T-helper 17 cell (primary cell): Measurements from ENCODE around the gene MASP1. TPM values are rescaled to one million over a fixed set of nuclear protein-coding genes. Genes with fewer than 3 reads are reported as not detected.

Source experiments
- ATAC-seq: fragments of 150-1000 bp; cut with Tn5 transposase; 2 replicates; pipeline ENCODE4 v1.10.0; 2021; ENCODE audit warnings: mild to moderate bottlenecking, moderate library complexity
- DNase-seq, 3 donors: peaks; one replicate each; pipeline versions ENCODE4 v3.0.0 to v3.0.0-alpha.2; 2020 to 2021
- H3K9me3 ChIP-seq: one replicate; pipeline ENCODE4 v1.7.0; 2013; ENCODE audit warnings: low read length, mild to moderate bottlenecking; ENCODE audit not compliant: control insufficient read depth, poor library complexity, severe bottlenecking
- H3K27ac Mint-ChIP-seq: one replicate; pipeline ENCODE4 v1.8.0; 2022; ENCODE audit warnings: mild to moderate bottlenecking, moderate library complexity, mixed read lengths
- H3K27me3 Mint-ChIP-seq: one replicate; pipeline ENCODE4 v1.8.0; 2022; ENCODE audit warnings: mixed read lengths
- H3K36me3 Mint-ChIP-seq: one replicate; pipeline ENCODE4 v1.8.0; 2022; ENCODE audit warnings: low read depth, mixed read lengths
- H3K4me1 Mint-ChIP-seq: one replicate; pipeline ENCODE4 v1.8.0; 2022; ENCODE audit warnings: mild to moderate bottlenecking, mixed read lengths
- H3K4me3 Mint-ChIP-seq: one replicate; pipeline ENCODE4 v1.8.0; 2022; ENCODE audit warnings: mild to moderate bottlenecking, moderate library complexity, mixed read lengths
- total RNA-seq, 4 donors: library from RNA in 2 of 4; stranded (reverse) in 2 of 4; gene quantifications; one replicate each; pipeline ENCODE4 v1.2.3 and lab custom pipeline; 2022 to 2026

The MASP1 gene
- total RNA-seq, 2 donors from 2014 or later: 0.44 TPM; not detected in 1

- ATAC-seq (no peak), DNase-seq (no peak)
- no peak overlapping the region for H3K27ac Mint-ChIP-seq
- H3K27me3 Mint-ChIP-seq: peaks cover 42% of the 10 kb centered on the region
- no peaks in the 10 kb centered on the region for H3K9me3 ChIP-seq
- H3K36me3 Mint-ChIP-seq: no peaks in the 10 kb centered on the region
- peaks cover 4% of the 10 kb centered on the region for H3K4me1 Mint-ChIP-seq
- no peak overlapping the region for H3K4me3 Mint-ChIP-seq
Observed at GRCh38 chr3:187222801-187223200, 68.7 kb downstream of the MASP1 start.

- Mint-ChIP-seq H3K27me3 (peaks cover 19% of the 10 kb centered on the region), H3K4me3 (no peak overlapping the region), H3K27ac (no peak overlapping the region), H3K4me1 (peaks cover 2% of the 10 kb centered on the region), H3K36me3 (no peaks in the 10 kb centered on the region)
- no peak for DNase-seq
- H3K9me3 ChIP-seq: no peaks in the 10 kb centered on the region
- ATAC-seq: no peak
Observed at GRCh38 chr3:187215460-187215859, 76.1 kb downstream of the MASP1 start.

GRCh38 chr3:187213616-187214015 is 77.9 kb downstream of the MASP1 start:
- Mint-ChIP-seq H3K4me1 (peaks cover 2% of the 10 kb centered on the region), H3K4me3 (no peak overlapping the region), H3K36me3 (peaks cover 3% of the 10 kb centered on the region), H3K27ac (no peak overlapping the region), H3K27me3 (peaks cover 18% of the 10 kb centered on the region)
- ATAC-seq (no peak), DNase-seq (no peak)
- H3K9me3 ChIP-seq: no peaks in the 10 kb centered on the region

GRCh38 chr3:187212705-187213104 is 78.8 kb downstream of the MASP1 start:
- no peaks in the 10 kb centered on the region for H3K9me3 ChIP-seq
- no peak overlapping the region for H3K4me3 Mint-ChIP-seq
- H3K27ac Mint-ChIP-seq: no peak overlapping the region
- peaks cover 2% of the 10 kb centered on the region for H3K4me1 Mint-ChIP-seq
- ATAC-seq (no peak), DNase-seq (no peak)
- peaks cover 11% of the 10 kb centered on the region for H3K27me3 Mint-ChIP-seq
- peaks cover 3% of the 10 kb centered on the region for H3K36me3 Mint-ChIP-seq

- no peak for DNase-seq
- H3K4me1 Mint-ChIP-seq: peaks cover 2% of the 10 kb centered on the region
- H3K27me3 Mint-ChIP-seq: peaks cover 9% of the 10 kb centered on the region
- ATAC-seq: no peak
- H3K4me3 Mint-ChIP-seq: no peak overlapping the region
- H3K9me3 ChIP-seq: no peaks in the 10 kb centered on the region
- H3K36me3 Mint-ChIP-seq: peaks cover 3% of the 10 kb centered on the region
- H3K27ac Mint-ChIP-seq: no peak overlapping the region
Observed at GRCh38 chr3:187212196-187212545, 79.4 kb downstream of the MASP1 start.

GRCh38 chr3:187211532-187212195 is 79.9 kb downstream of the MASP1 start:
- DNase-seq (no peak), ATAC-seq (no peak)
- Mint-ChIP-seq H3K4me1 (peaks cover 2% of the 10 kb centered on the region), H3K27ac (no peak overlapping the region), H3K27me3 (peaks cover 9% of the 10 kb centered on the region), H3K4me3 (no peak overlapping the region), H3K36me3 (peaks cover 3% of the 10 kb centered on the region)
- H3K9me3 ChIP-seq: no peaks in the 10 kb centered on the region

- no peaks in the 10 kb centered on the region for H3K9me3 ChIP-seq
- Mint-ChIP-seq H3K4me3 (no peak overlapping the region), H3K4me1 (peaks cover 2% of the 10 kb centered on the region), H3K27me3 (peaks cover 14% of the 10 kb centered on the region), H3K27ac (no peak overlapping the region), H3K36me3 (peaks cover 4% of the 10 kb centered on the region)
- no peak for ATAC-seq
- DNase-seq: no peak
Observed at GRCh38 chr3:187210545-187211327, 80.8 kb downstream of the MASP1 start.

- Mint-ChIP-seq H3K27me3 (peaks cover 14% of the 10 kb centered on the region), H3K4me1 (peaks cover 2% of the 10 kb centered on the region), H3K27ac (no peak overlapping the region), H3K4me3 (no peak overlapping the region), H3K36me3 (peaks cover 4% of the 10 kb centered on the region)
- no peak for DNase-seq
- H3K9me3 ChIP-seq: no peaks in the 10 kb centered on the region
- ATAC-seq: no peak
Observed at GRCh38 chr3:187210091-187210490, 81.4 kb downstream of the MASP1 start.

GRCh38 chr3:187209491-187209890 is 82.0 kb downstream of the MASP1 start:
- no peak for ATAC-seq
- H3K4me3 Mint-ChIP-seq: no peak overlapping the region
- no peaks in the 10 kb centered on the region for H3K9me3 ChIP-seq
- H3K4me1 Mint-ChIP-seq: peaks cover 2% of the 10 kb centered on the region
- no peak overlapping the region for H3K27ac Mint-ChIP-seq
- peaks cover 18% of the 10 kb centered on the region for H3K27me3 Mint-ChIP-seq
- DNase-seq: no peak
- peaks cover 4% of the 10 kb centered on the region for H3K36me3 Mint-ChIP-seq

GRCh38 chr3:187208159-187208558 is 83.4 kb downstream of the MASP1 start:
- Mint-ChIP-seq H3K36me3 (peaks cover 4% of the 10 kb centered on the region), H3K4me3 (no peak overlapping the region), H3K27ac (no peak overlapping the region), H3K27me3 (peaks cover 20% of the 10 kb centered on the region), H3K4me1 (no peaks in the 10 kb centered on the region)
- H3K9me3 ChIP-seq: no peaks in the 10 kb centered on the region
- ATAC-seq (no peak), DNase-seq (no peak)

- peaks cover 21% of the 10 kb centered on the region for H3K27me3 Mint-ChIP-seq
- peaks cover 4% of the 10 kb centered on the region for H3K36me3 Mint-ChIP-seq
- no peak overlapping the region for H3K4me3 Mint-ChIP-seq
- H3K4me1 Mint-ChIP-seq: no peaks in the 10 kb centered on the region
- H3K27ac Mint-ChIP-seq: no peak overlapping the region
- DNase-seq (no peak), ATAC-seq (no peak)
- H3K9me3 ChIP-seq: no peaks in the 10 kb centered on the region
Observed at GRCh38 chr3:187207624-187208023, 83.9 kb downstream of the MASP1 start.

- H3K4me3 Mint-ChIP-seq: no peak overlapping the region
- peaks cover 4% of the 10 kb centered on the region for H3K36me3 Mint-ChIP-seq
- H3K4me1 Mint-ChIP-seq: no peaks in the 10 kb centered on the region
- no peak for ATAC-seq
- H3K27ac Mint-ChIP-seq: no peak overlapping the region
- DNase-seq: no peak
- H3K27me3 Mint-ChIP-seq: peaks cover 27% of the 10 kb centered on the region
- H3K9me3 ChIP-seq: no peaks in the 10 kb centered on the region
Observed at GRCh38 chr3:187207062-187207461, 84.5 kb downstream of the MASP1 start.

- no peak overlapping the region for H3K4me3 Mint-ChIP-seq
- peaks cover 35% of the 10 kb centered on the region for H3K27me3 Mint-ChIP-seq
- H3K36me3 Mint-ChIP-seq: peaks cover 4% of the 10 kb centered on the region
- no peaks in the 10 kb centered on the region for H3K9me3 ChIP-seq
- no peaks in the 10 kb centered on the region for H3K4me1 Mint-ChIP-seq
- ATAC-seq (no peak), DNase-seq (no peak)
- no peak overlapping the region for H3K27ac Mint-ChIP-seq
Observed at GRCh38 chr3:187205683-187206082, 85.9 kb downstream of the MASP1 start.
